ENCODE data around the gene NAP1L5.

DNA sequence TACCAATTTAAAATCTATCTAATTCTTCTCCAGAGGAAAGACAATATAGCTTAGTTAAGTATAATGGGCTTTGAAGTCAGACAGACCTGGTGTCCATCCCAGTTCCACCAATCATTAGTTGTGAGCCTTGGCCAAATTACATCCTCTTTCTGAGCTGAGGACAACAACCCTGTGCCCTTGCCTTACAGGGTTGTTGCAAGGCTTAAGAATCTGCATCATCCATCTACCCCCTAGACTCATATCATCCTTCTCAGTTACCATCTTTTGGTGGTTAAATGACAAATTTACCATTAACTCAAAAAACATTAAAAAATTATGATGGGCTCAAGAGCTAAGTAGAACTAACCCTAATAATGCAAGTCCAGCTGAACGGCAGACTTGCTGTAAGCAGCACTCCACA is 51.6 kb downstream of the NAP1L5 start:
- TF ChIP-seq EZH2 (IDR thresholded peaks at IDR 0.05) (no peak), CTCF (IDR thresholded peaks at IDR 0.05 in 2 of 3, conservative IDR thresholded peaks at IDR 0.05 in 1 of 3; ENCODE audit: borderline replicate concordance in 1 of 3, insufficient read depth in 1 of 3, low read depth in 2 of 3, low read length in 2 of 3) (no peak), POLR2A (IDR thresholded peaks at IDR 0.05; ENCODE audit: borderline replicate concordance, extremely low read depth, insufficient read depth, insufficient read length) (no peak), FOSL1 (IDR thresholded peaks at IDR 0.05; ENCODE audit: low read depth) (no peak), CEBPB (IDR thresholded peaks at IDR 0.05; ENCODE audit: low read depth) (no peak), SP1 (IDR thresholded peaks at IDR 0.05; ENCODE audit: low read depth) (no peak), JUND (IDR thresholded peaks at IDR 0.05) (no peak), EZH2phosphoT487 (IDR thresholded peaks at IDR 0.05; ENCODE audit: borderline replicate concordance) (no peak)
- TF ChIP-seq, protein P1, sequence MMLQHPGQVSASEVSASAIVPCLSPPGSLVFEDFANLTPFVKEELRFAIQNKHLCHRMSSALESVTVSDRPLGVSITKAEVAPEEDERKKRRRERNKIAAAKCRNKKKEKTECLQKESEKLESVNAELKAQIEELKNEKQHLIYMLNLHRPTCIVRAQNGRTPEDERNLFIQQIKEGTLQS (IDR thresholded peaks at IDR 0.05), result no peak
- TF ChIP-seq, protein P2, sequence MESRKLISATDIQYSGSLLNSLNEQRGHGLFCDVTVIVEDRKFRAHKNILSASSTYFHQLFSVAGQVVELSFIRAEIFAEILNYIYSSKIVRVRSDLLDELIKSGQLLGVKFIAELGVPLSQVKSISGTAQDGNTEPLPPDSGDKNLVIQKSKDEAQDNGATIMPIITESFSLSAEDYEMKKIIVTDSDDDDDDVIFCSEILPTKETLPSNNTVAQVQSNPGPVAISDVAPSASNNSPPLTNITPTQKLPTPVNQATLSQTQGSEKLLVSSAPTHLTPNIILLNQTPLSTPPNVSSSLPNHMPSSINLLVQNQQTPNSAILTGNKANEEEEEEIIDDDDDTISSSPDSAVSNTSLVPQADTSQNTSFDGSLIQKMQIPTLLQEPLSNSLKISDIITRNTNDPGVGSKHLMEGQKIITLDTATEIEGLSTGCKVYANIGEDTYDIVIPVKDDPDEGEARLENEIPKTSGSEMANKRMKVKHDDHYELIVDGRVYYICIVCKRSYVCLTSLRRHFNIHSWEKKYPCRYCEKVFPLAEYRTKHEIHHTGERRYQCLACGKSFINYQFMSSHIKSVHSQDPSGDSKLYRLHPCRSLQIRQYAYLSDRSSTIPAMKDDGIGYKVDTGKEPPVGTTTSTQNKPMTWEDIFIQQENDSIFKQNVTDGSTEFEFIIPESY (IDR thresholded peaks at IDR 0.05; ENCODE audit: extremely low read depth, insufficient replicate concordance, low read length), result no peak

All from HCT116 (cell line).